Muscle of arm (tissue), 12 donors: Measurements from ENCODE around the gene NDUFAF3. TPM values are rescaled to one million over a fixed set of nuclear protein-coding genes. Genes with fewer than 3 reads are reported as not detected.

Experiments used
- DNase-seq: peaks from one replicate; pipeline ENCODE4 v3.0.0-alpha.2; 2013
- polyA plus RNA-seq, 12 donors: library from polyadenylated mRNA; unstranded; fragments of 120-200 nt; gene quantifications; one replicate each; pipeline ENCODE4 v1.2.1, GENCODE V29; 2013; ENCODE audit not compliant: insufficient read length in 12 of 12

Gene NDUFAF3
- polyA plus RNA-seq, 12 donors = 38.5 to 65.7 (median 52.5) TPM; not detected in 1

- DNase-seq = no peak
These were observed 10.9 kb downstream of the NDUFAF3 start for GRCh38 chr3:49032646-49033304.

DNA sequence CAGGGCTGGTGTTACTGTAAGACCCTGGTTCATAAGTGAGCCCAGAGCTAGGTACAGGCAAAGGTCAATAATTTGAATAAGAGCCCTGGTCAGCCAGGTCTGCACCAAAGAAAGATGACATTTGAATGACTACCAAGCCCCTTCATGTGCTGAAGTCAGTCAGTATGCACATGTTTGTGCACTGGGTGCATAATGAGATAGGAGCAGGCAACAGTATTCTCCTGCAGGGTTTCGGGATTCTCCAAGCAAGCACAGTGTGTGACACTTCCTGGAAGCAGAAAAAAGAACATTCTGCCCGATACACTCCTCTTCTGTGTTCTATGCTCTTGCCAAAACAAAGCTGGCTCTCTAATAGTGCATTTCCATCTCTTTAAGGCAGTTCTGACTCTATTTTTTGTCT, 12.7 kb downstream of the NDUFAF3 start:
- DNase-seq = no peak

GRCh38 chr3:49035281-49035680, 13.4 kb downstream of the NDUFAF3 start:
- DNase-seq = no peak

DNA sequence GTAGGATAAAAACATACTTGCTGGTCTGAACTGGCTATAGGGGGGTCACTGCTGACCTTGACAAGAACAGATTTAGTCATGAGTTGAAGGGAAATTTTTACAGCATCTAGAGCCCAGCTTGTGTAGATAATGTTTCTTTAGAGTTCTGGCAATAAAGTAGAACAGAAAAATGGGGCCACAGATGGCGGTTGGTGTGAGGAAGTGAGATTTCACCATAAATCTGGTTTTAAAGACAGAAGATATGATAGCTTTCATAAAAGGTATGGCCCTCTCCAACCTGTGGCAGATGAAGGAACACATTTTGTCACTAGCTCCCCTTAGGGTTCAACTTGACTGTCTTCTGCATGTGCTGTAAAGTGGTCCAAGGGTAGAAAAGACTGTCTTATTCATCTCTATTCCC, 31.6 kb downstream of the NDUFAF3 start:
- DNase-seq = no peak

DNA sequence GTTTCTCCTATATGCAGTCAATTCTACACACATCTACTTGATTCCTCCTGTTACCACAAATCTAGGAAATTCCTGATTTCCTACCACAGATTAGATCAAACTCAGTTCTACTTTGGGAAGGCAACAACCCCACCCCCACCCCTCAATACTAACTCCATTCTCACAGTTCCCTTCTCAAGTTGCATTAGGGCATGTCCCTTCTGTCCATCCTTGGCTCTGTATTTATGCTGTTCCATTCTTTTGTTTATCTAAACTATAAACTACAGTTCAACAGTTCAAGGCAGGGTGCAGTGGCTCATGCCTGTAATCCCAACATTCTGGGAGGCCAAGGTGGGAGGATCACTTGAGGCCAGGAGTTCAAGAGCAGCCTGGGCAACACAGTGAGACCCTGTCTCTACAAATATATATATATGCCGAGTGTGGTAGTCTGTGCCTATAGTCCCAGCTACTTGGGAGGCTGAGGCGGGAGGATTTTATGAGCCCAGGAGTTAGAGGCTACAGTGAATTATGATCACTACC, 32.5 kb downstream of the NDUFAF3 start:
- no peak for DNase-seq

DNA sequence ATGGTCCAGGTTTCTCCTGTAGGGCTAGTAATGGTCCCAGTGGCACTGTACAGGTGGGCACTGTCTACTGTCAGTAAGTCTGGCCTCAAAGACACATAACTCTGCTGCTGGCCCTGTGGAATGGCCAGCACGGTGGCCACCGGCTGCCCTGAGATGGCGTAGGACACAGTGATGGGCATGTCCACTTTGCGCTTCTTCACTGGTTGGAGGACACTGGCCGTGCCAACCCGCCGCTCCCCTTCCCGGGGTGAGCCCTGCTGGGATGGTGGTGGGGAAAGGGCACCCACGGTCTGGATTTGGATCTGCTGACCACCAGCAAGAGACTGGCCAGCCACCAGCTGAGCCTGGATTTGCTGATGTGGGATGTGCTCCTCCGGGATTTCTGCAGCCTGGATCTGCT, 35.3 kb downstream of the NDUFAF3 start:
- no peak for DNase-seq

GRCh38 chr3:49058011-49058410, 36.1 kb downstream of the NDUFAF3 start:
- no peak for DNase-seq

Other genes starting within 250 kb of the NDUFAF3 start
- 100 to 1,000 TPM in 1 of 12 donors, 10 to 100 TPM in 11; 36.0 to 214 (median 44.3) TPM for gene PRKAR2A, start 174.2 kb upstream of the NDUFAF3 start, polyA plus RNA-seq
- 10 to 100 TPM in 11 of 12 donors, not detected in 1; 11.3 to 20.8 (median 17.2) TPM for gene SLC25A20, start 123.2 kb upstream of the NDUFAF3 start, polyA plus RNA-seq
- 10 to 100 TPM in 11 of 12 donors, not detected in 1; 48.3 to 95.2 (median 61.1) TPM for gene ARIH2, start 103.3 kb upstream of the NDUFAF3 start, polyA plus RNA-seq
- 10 to 100 TPM in 8 of 12 donors, 1 to 10 TPM in 3, not detected in 1; 7.9 to 27.5 (median 12.0) TPM for gene P4HTM, start 31.9 kb upstream of the NDUFAF3 start, polyA plus RNA-seq
- gene WDR6, start 14.7 kb upstream of the NDUFAF3 start, polyA plus RNA-seq = 100 to 1,000 TPM in 6 of 12 donors, 10 to 100 TPM in 5, not detected in 1; 88.7 to 167 (median 102) TPM
- 10 to 100 TPM in 11 of 12 donors, not detected in 1; 27.3 to 42.9 (median 29.7) TPM for gene DALRD3, start 3.5 kb upstream of the NDUFAF3 start, polyA plus RNA-seq
- gene IMPDH2, start 7.3 kb downstream of the NDUFAF3 start, polyA plus RNA-seq = 100 to 1,000 TPM in 11 of 12 donors, not detected in 1; 195 to 254 (median 226) TPM
- gene QRICH1, start 72.0 kb downstream of the NDUFAF3 start, polyA plus RNA-seq = 100 to 1,000 TPM in 2 of 12 donors, 10 to 100 TPM in 10; 46.8 to 246 (median 61.4) TPM
- gene QARS1, start 82.6 kb downstream of the NDUFAF3 start, polyA plus RNA-seq = 100 to 1,000 TPM in 11 of 12 donors, not detected in 1; 231 to 302 (median 252) TPM
- gene USP19, start 98.7 kb downstream of the NDUFAF3 start, polyA plus RNA-seq = 10 to 100 TPM in 11 of 12 donors, not detected in 1; 30.0 to 63.7 (median 32.8) TPM
- gene LAMB2, start 110.9 kb downstream of the NDUFAF3 start, polyA plus RNA-seq = 100 to 1,000 TPM; 197 to 456 (median 322) TPM
- 10 to 100 TPM in 11 of 12 donors, not detected in 1; 11.5 to 24.0 (median 14.5) TPM for gene CCDC71, start 144.2 kb downstream of the NDUFAF3 start, polyA plus RNA-seq
- gene KLHDC8B, start 149.5 kb downstream of the NDUFAF3 start, polyA plus RNA-seq = 100 to 1,000 TPM in 2 of 12 donors, 10 to 100 TPM in 9, not detected in 1; 44.8 to 128 (median 84.8) TPM